ENCODE data around the gene SPRR3. TPM values are rescaled to one million over a fixed set of nuclear protein-coding genes. Genes with fewer than 3 reads are reported as not detected.

The SPRR3 gene, protein sequence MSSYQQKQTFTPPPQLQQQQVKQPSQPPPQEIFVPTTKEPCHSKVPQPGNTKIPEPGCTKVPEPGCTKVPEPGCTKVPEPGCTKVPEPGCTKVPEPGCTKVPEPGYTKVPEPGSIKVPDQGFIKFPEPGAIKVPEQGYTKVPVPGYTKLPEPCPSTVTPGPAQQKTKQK
- total RNA-seq: not detected in 2 replicates

DNA sequence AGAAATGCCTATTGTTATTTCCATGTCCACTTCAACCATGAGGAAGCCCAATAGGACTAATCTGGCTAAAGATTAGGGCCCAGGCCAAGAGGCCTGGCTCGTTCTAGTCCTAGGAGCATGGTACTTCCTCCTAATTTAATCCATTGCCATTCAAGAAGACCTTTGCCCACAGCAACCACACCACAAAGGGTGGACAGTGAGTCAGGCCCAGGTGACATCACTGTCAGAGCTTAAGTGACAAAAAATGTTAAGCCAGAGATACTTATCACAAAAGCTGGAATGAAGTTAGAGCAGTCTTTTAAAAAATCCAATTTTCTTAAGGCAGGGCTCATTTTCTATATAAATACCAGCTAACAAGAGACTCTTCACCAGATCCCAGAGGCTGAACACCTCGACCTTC, at the start of gene SPRR3:
Gene SPRR3, plus strand, starts transcription at position 368 of the 400 bp plus-strand sequence. CDS start 1,272 bp downstream, outside the sequence.

DNA sequence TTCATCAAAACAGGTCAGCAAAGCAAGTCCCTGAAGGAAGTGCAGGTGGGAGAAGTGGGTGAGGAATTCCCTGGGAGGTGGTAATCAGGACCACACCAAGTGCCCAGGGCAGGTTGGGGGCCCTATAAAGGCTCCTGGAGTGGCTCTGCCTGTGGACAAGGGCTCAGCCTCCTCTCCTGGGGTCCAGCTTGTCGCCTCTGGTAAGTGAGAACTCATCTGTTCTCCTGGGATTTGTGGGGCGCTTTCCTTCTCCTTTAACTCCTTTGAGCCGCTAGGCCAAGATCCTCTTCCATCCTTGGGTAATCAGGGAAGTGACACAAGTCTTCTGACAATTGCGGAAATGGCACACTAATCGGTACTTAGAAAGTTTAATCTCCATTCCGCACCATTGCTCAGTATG, 31.1 kb upstream of the SPRR3 start, which contains the start of gene SPRR4:
Gene SPRR4, plus strand, starts transcription at position 154 of the 400 bp plus-strand sequence. CDS start 1,243 bp downstream, outside the sequence.

DNA sequence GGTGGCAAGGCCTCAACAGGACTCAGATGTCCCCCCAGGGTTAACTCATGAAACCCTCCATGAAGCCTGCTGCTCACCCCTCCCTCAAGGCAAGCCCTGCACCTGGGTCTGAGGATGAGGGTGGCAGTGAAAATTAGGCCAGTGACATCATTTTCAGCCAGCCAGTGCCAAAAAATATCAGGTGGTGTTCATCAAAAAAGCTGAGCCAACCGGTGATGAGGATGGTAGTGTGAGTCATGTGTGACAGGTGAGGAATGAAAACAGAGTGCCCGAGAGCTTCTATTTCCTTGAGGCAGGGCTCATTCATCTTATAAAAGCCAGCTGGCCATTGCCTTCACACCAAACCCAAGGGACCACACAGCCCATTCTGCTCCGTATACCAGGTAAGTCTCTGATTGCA, 17.8 kb upstream of the SPRR3 start, which contains the start of gene SPRR1A:
Gene SPRR1A, plus strand, starts transcription at position 339 of the 400 bp plus-strand sequence. CDS start 1,150 bp downstream, outside the sequence.

DNA sequence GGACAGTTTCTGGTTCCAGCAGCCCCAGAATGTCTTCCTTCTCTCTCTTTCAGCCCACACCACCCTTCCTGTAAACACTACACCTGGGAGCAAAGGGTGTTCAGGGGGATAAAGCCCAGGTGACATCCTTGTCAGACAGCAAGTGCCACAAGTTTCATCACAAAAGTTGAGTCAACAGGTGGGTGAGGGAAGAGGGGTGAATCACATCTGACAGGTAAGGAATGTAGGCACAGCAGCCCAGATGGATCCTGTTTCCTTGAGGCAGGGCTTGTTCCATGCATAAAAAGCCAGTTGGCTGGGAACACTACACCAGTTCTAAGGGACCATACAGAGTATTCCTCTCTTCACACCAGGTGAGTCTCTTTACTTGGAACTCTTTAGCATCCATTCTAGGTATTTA, 29.3 kb downstream of the SPRR3 start, which contains the start of gene SPRR1B:
Gene SPRR1B, plus strand, starts transcription at position 309 of the 400 bp plus-strand sequence. CDS start 1,143 bp downstream, outside the sequence.

DNA sequence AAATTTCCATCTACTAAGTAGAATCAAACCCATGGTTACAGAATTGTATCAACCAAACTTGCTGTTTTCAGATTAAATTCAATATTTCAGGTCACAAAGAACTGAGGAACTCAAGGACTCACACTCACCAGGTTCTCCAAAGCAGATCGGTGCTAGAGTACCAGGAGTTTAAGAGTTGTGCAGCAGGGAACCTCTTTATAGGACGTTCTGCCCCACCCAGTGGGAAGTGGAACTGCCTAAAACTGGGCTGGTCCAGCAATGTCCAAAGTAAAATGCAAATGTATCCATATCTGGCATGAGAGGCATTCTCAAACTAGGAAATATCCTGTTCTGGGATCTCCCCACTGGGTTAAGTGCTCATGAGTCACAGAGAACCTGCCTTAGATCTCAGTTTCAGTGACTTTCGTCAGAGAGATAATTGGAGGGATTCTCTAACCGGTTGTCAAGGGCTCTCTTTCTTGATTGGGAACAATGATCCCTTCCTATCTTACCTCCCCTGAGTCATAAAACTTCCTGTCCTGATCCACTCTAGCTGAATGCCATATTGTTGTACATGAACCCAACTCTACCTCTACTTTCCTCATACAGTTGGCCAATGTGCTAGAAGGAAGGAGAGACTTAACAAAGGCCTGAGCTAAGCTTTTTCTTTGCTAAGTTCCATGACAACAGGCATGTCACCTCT, 39.5 kb downstream of the SPRR3 start, which contains the start of gene SPRR2D:
Gene SPRR2D, minus strand, starts transcription at position 171 of the 682 bp plus-strand sequence. CDS start 774 bp downstream, outside the sequence.

Other genes with a start within 250 kb of the SPRR3 start
- gene KPRP, start 243.7 kb upstream of the SPRR3 start, total RNA-seq: not detected in 2 replicates
- not detected in 2 replicates for gene LCE1F, start 226.6 kb upstream of the SPRR3 start, total RNA-seq
- not detected in 2 replicates for gene LCE1E, start 215.5 kb upstream of the SPRR3 start, total RNA-seq
- not detected in 2 replicates for gene LCE1D, start 205.0 kb upstream of the SPRR3 start, total RNA-seq
- gene LCE1C, start 195.1 kb upstream of the SPRR3 start, total RNA-seq: not detected in 2 replicates
- gene LCE1B, start 189.8 kb upstream of the SPRR3 start, total RNA-seq: not detected in 2 replicates
- not detected in 2 replicates for gene LCE1A, start 174.3 kb upstream of the SPRR3 start, total RNA-seq
- gene LCE6A, start 158.9 kb upstream of the SPRR3 start, total RNA-seq: not detected in 2 replicates
- not detected in 2 replicates for gene LCE7A, start 141.8 kb upstream of the SPRR3 start, total RNA-seq
- not detected in 2 replicates for gene SMCP, start 123.4 kb upstream of the SPRR3 start, total RNA-seq
- not detected in 2 replicates for gene IVL, start 93.2 kb upstream of the SPRR3 start, total RNA-seq
- not detected in 2 replicates for gene SPRR5, start 54.5 kb upstream of the SPRR3 start, total RNA-seq
- not detected in 2 replicates for gene SPRR4, start 31.1 kb upstream of the SPRR3 start, total RNA-seq
- not detected in 2 replicates for gene SPRR1A, start 17.7 kb upstream of the SPRR3 start, total RNA-seq
- not detected in 2 replicates for gene SPRR1B, start 29.5 kb downstream of the SPRR3 start, total RNA-seq
- gene SPRR2D, start 39.4 kb downstream of the SPRR3 start, total RNA-seq: not detected in 2 replicates
- gene SPRR2A, start 55.8 kb downstream of the SPRR3 start, total RNA-seq: not detected in 2 replicates
- not detected in 2 replicates for gene SPRR2B, start 69.9 kb downstream of the SPRR3 start, total RNA-seq
- gene SPRR2E, start 92.8 kb downstream of the SPRR3 start, total RNA-seq: not detected in 2 replicates
- gene SPRR2F, start 111.8 kb downstream of the SPRR3 start, total RNA-seq: not detected in 2 replicates
- not detected in 2 replicates for gene SPRR2G, start 149.1 kb downstream of the SPRR3 start, total RNA-seq
- not detected in 2 replicates for gene LELP1, start 201.7 kb downstream of the SPRR3 start, total RNA-seq
- gene PRR9, start 215.8 kb downstream of the SPRR3 start, total RNA-seq: not detected in 2 replicates

Data from bronchus fibroblast of lung (primary cell).